GM12875 (cell line): ENCODE measurements around the gene KRTAP2-4.
"Not testable (repeated sequence)": the region's sequence is repeated elsewhere in the genome, so short reads cannot be mapped to it uniquely, and the experiment has no call there.

Experiments used
- H3K4me3 ChIP-seq: one replicate; pipeline ENCODE4 v1.5.1; 2011; ENCODE audit warnings: low read depth, low read length, control low read depth
- CTCF ChIP-seq: IDR thresholded peaks from 2 replicates; pipeline ENCODE4 v1.5.1; 2011; ENCODE audit warnings: low read depth, mild to moderate bottlenecking, control low read depth, inconsistent platforms, low read length, moderate library complexity, borderline replicate concordance; ENCODE audit not compliant: insufficient read depth

Gene KRTAP2-4

GRCh38 chr17:41076788-41077187, 11.1 kb upstream of the KRTAP2-4 start:
- H3K4me3 ChIP-seq = no peak overlapping the region
- no peak for TF ChIP-seq CTCF

DNA sequence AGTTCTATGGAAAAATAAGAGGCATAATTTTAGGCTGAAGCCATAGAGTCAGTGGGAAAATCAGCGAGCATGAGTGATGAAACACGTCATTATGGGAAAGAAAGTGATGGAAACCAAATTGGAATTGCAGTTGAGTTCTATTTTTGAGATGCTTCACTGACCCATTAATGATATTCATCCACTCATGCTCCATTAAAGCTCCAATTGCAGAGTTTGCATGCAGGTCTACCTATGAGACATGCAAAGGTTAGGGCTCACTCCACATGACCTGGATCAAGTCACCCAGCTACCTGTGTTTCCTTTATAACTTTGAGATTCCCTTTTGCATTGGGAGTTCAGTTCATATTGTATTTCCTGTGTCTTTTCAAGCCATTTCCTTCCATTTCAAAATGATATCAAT, 8.0 kb upstream of the KRTAP2-4 start:
- TF ChIP-seq CTCF = no peak
- H3K4me3 ChIP-seq = no peak overlapping the region

DNA sequence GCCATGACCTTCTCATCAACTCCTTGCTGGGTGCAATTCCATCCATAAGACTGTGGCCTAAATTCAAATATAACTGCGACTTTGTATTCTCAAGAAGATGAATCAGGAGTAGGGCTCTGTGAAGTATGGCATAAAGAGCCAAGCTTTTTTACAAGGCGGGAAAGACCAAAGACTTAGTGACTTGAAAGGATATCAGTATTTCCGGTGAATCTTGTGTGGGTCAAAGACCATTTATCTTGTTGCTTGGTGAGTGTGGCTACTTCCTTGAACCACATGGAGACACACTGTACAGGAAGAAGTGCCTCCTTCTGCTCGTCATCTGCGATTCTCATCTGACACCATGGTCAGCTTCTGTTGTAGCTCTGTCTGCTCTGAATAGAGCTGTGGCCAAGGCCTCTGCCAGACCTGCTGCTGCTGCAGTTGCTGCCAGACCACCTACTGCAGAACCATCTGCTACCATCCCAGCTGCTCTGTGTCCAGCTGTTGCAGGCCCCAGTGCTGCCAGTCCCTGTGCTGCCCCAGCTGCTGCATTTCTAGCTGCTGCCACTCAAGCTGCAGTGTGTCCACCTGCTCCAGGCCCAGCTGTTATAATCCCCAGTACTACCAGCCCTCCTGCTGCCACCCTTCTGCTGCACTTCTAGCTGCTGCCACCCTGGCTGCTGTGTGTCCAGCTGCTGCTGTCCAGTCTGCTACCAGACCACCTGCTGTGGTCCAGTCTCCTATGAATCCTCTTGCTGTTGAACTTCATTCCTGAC, 6.1 kb upstream of the KRTAP2-4 start:
- no peak overlapping the region for H3K4me3 ChIP-seq
- TF ChIP-seq CTCF = no peak

- no peak for TF ChIP-seq CTCF
Measured at GRCh38 chr17:41069031-41069430, 3.4 kb upstream of the KRTAP2-4 start.

DNA sequence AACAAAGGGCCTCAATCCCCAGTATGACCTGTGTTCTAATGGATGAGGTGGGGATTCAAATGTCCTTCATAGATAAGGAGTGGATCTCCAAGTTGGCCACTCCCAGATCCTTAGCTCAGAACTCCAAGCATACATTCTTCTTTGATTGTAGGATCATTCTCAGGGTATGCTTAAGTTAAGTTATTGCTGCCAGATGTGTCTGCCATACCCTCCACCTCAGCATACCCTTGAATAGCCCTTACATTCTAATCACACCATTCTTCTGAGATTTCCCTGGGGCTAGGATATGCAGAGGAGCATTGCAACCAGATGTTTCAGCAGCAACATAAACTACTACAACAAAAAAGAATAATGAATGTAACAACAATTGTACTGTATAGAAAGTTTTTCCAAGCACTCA, 1.6 kb upstream of the KRTAP2-4 start:
- no peak overlapping the region for H3K4me3 ChIP-seq

More at GRCh38 chr17:41069031-41069430, 3.4 kb upstream of the KRTAP2-4 start:
- H3K4me3 ChIP-seq = no peak overlapping the region

DNA sequence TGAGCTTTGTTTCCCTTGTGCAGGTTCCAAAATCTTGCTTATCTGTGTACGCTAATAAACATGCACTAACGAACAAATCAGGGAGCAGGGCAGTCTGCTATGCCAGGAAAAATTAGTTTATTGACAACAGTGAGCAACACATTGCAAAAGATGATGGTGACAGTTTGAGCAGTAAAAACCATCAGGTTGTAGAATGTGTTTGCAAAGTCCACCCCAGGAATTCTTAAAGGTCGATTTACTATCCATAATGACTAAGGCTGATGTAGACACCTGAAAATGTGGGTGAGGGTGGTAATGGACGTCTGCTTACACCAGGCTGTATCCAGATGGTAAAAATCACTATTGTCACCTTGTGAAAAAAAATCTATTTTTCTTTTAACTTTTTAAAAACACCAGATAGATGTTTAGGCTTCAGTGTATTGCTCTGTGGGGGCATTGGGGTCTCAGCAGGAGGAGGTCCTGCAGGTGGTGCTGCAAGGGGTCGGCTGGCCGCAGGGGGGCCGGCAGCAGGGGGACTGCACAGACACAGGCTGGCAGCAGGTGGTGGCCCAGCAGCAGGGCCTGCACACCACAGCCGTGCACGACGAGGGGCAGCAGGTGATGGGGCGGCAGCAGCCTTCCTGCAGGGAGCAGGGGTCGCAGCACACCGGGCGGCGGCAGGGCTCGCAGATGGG, 526 bp downstream of the KRTAP2-4 start:
- not testable (repeated sequence) for H3K4me3 ChIP-seq

More for the DNA sequence above, 1.6 kb upstream of the KRTAP2-4 start:
- no peak for TF ChIP-seq CTCF

DNA sequence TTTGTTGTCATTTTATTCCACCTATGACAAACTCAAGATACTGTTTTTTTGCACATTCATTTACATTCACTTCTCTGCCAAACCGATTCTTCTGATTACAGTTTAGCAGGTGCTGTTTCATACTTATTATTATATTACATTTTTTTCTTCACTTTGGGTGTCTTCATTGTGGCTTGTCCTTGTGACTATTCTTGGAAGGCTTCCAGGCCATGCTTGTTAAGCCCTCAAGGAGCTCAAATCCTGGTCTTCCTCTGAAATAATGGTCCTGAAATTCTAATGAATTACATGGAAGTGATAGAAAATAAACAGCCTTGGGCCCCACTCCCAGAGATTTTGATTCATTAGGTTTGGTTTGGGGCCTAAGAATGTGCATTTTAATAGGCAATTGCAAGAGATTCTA, 1.4 kb downstream of the KRTAP2-4 start:
- TF ChIP-seq CTCF = no peak

More for the DNA sequence above, 1.4 kb downstream of the KRTAP2-4 start:
- H3K4me3 ChIP-seq = no peak overlapping the region
